IMR-90 (cell line): ENCODE measurements around the gene IGFBP5. TPM values are rescaled to one million over a fixed set of nuclear protein-coding genes. Genes with fewer than 3 reads are reported as not detected.

Experiments used
- ATAC-seq: fragments of 200-7000 bp; cut with Tn5 transposase; 2 replicates; pipeline ENCODE4 v1.9.1; 2020; ENCODE audit warnings: low read depth, mild to moderate bottlenecking, moderate library complexity
- BruUV-seq: library from RNA; stranded (reverse); fragments of 400-500 nt; replicated peaks from 2 replicates; lab custom pipeline; 2021; lab: Mats Ljungman, UMichigan
- CTCF ChIA-PET: fragments of 300-600 bp; formaldehyde crosslinking; extraction: SDS; loops from one replicate; lab custom pipeline; 2021; ENCODE audit warnings: antibody characterized with exemption; lab: Yijun Ruan, JAX
- POLR2A ChIA-PET: fragments of 300-600 bp; sonication (Branson Sonifier 250); formaldehyde crosslinking; loops from one replicate; lab custom pipeline; 2022; ENCODE audit warnings: antibody characterized with exemption; ENCODE audit not compliant: unreplicated experiment; lab: Charles Lee
- DNase-seq: peaks from one replicate; pipeline ENCODE4 v3.0.0; 2013
- H2AFZ ChIP-seq: replicated peaks from 2 replicates; pipeline ENCODE3; 2013; ENCODE audit warnings: low read length, mild to moderate bottlenecking; ENCODE audit not compliant: poor library complexity
- H2AK5ac ChIP-seq: 2 replicates; pipeline ENCODE4 v1.6.1; 2013; ENCODE audit warnings: low read depth, low read length, inconsistent platforms
- H2AK9ac ChIP-seq: replicated peaks from 2 replicates; pipeline ENCODE3; 2013; ENCODE audit warnings: mild to moderate bottlenecking, low read depth, low read length, moderate library complexity; ENCODE audit not compliant: poor library complexity
- H2BK120ac ChIP-seq: 2 replicates; pipeline ENCODE4 v1.6.1; 2013; ENCODE audit warnings: low read depth, low read length, inconsistent platforms
- H2BK15ac ChIP-seq: 3 replicates; pipeline ENCODE4 v1.6.1; 2013; ENCODE audit warnings: low read depth, low read length, inconsistent platforms
- H2BK20ac ChIP-seq: 2 replicates; pipeline ENCODE4 v1.6.1; 2013; ENCODE audit warnings: low read depth, mild to moderate bottlenecking, inconsistent platforms, low read length, moderate library complexity
- H2BK5ac ChIP-seq: 2 replicates; pipeline ENCODE4 v1.6.1; 2013; ENCODE audit warnings: mild to moderate bottlenecking, low read depth, low read length, inconsistent platforms; ENCODE audit not compliant: poor library complexity, severe bottlenecking
- H3K14ac ChIP-seq: replicated peaks from 2 replicates; pipeline ENCODE4 v1.6.1; 2013; ENCODE audit warnings: low read depth, low read length, inconsistent platforms
- H3K18ac ChIP-seq: 2 replicates; pipeline ENCODE4 v1.6.1; 2013; ENCODE audit warnings: low read depth, low read length, control low read depth
- H3K23ac ChIP-seq: 2 replicates; pipeline ENCODE4 v1.6.1; 2013; ENCODE audit warnings: low read depth, low read length, inconsistent platforms
- H3K27ac ChIP-seq: 2 replicates; pipeline ENCODE4 v1.5.1; 2013; ENCODE audit warnings: mild to moderate bottlenecking, control low read depth, low read length; ENCODE audit not compliant: insufficient read depth
- H3K27me3 ChIP-seq: 2 replicates; pipeline ENCODE4 v1.6.1; 2013; ENCODE audit warnings: low read length; ENCODE audit not compliant: control insufficient read depth, insufficient read depth
- H3K36me3 ChIP-seq: 2 replicates; pipeline ENCODE4 v1.6.1; 2013; ENCODE audit warnings: low read length, mixed read lengths; ENCODE audit not compliant: control insufficient read depth, insufficient read depth
- H3K4ac ChIP-seq: 2 replicates; pipeline ENCODE4 v1.6.1; 2013; ENCODE audit warnings: low read depth, low read length, inconsistent platforms
- H3K4me1 ChIP-seq: 2 replicates; pipeline ENCODE4 v1.6.1; 2013; ENCODE audit warnings: low read length, mixed read lengths; ENCODE audit not compliant: control insufficient read depth, insufficient read depth
- H3K4me2 ChIP-seq: 2 replicates; pipeline ENCODE4 v1.6.1; 2013; ENCODE audit warnings: low read depth, mild to moderate bottlenecking, control low read depth, low read length, moderate library complexity
- H3K4me3 ChIP-seq: 2 replicates; pipeline ENCODE4 v1.5.1; 2013; ENCODE audit warnings: low read depth, mild to moderate bottlenecking, control low read depth, low read length, moderate library complexity; ENCODE audit not compliant: insufficient read depth
- H3K56ac ChIP-seq: 2 replicates; pipeline ENCODE4 v1.6.1; 2013; ENCODE audit warnings: low read length, inconsistent platforms; ENCODE audit not compliant: insufficient read depth; ENCODE audit errors: extremely low read depth
- H3K79me1 ChIP-seq, 2 experiments: 2 replicates each; pipeline ENCODE4 v1.6.1; 2013; ENCODE audit warnings: low read length in 2 of 2, inconsistent platforms in 1 of 2, low read depth in 1 of 2
- H3K9ac ChIP-seq: 2 replicates; pipeline ENCODE4 v1.6.1; 2013; ENCODE audit warnings: low read depth, low read length, control low read depth
- H3K9me1 ChIP-seq: 2 replicates; pipeline ENCODE4 v1.6.1; 2013; ENCODE audit warnings: low read length, inconsistent platforms; ENCODE audit not compliant: insufficient read depth
- H3K9me3 ChIP-seq: 2 replicates; pipeline ENCODE4 v1.6.1; 2013; ENCODE audit warnings: low read length; ENCODE audit not compliant: control insufficient read depth, insufficient read depth
- H4K20me1 ChIP-seq: 2 replicates; pipeline ENCODE4 v1.6.1; 2013; ENCODE audit warnings: low read length, inconsistent platforms; ENCODE audit not compliant: insufficient read depth
- H4K5ac ChIP-seq: 2 replicates; pipeline ENCODE4 v1.6.1; 2013; ENCODE audit warnings: mild to moderate bottlenecking, low read depth, low read length, control low read depth
- H4K8ac ChIP-seq, 2 experiments: 2 replicates each; pipeline ENCODE4 v1.6.1; 2013; ENCODE audit warnings: low read depth in 2 of 2, low read length in 2 of 2, control low read depth in 1 of 2, inconsistent platforms in 1 of 2
- H4K91ac ChIP-seq: 2 replicates; pipeline ENCODE4 v1.6.1; 2013; ENCODE audit warnings: low read depth, low read length, inconsistent platforms; ENCODE audit not compliant: insufficient read depth
- BHLHE40 ChIP-seq: fragments of 150-350 bp; IDR thresholded peaks from 2 replicates; pipeline ENCODE4 v1.6.1; 2016; ENCODE audit warnings: mild to moderate bottlenecking, low read depth, low read length
- CEBPB ChIP-seq: IDR thresholded peaks from 2 replicates; pipeline ENCODE4 v1.6.1; 2012; ENCODE audit warnings: low read depth, low read length, improper control_type of control experiment
- CHD1 ChIP-seq: IDR thresholded peaks from 2 replicates; pipeline ENCODE4 v1.6.1; 2012; ENCODE audit warnings: low read depth, low read length, improper control_type of control experiment
- CTCF ChIP-seq: conservative IDR thresholded peaks from 2 replicates; pipeline ENCODE4 v1.5.1; 2012; ENCODE audit warnings: mild to moderate bottlenecking, low read depth, low read length, improper control_type of control experiment
- FOS ChIP-seq: fragments of 150-350 bp; IDR thresholded peaks from 2 replicates; pipeline ENCODE4 v1.6.1; 2016; ENCODE audit warnings: low read depth, low read length
- MAFK ChIP-seq: IDR thresholded peaks from 2 replicates; pipeline ENCODE4 v1.6.1; 2012; ENCODE audit warnings: low read depth, low read length, improper control_type of control experiment
- MAZ ChIP-seq: IDR thresholded peaks from 2 replicates; pipeline ENCODE4 v1.6.1; 2012; ENCODE audit warnings: low read depth, mild to moderate bottlenecking, low read length, improper control_type of control experiment, moderate library complexity, borderline replicate concordance
- MXI1 ChIP-seq: IDR thresholded peaks from 2 replicates; pipeline ENCODE4 v1.6.1; 2012; ENCODE audit warnings: low read depth, mild to moderate bottlenecking, low read length, moderate library complexity, borderline replicate concordance
- NFE2L2 ChIP-seq: fragments of 150-350 bp; IDR thresholded peaks from 2 replicates; pipeline ENCODE4 v1.6.1; 2016; ENCODE audit warnings: low read depth, mild to moderate bottlenecking, low read length
- POLR2A ChIP-seq: IDR thresholded peaks from 2 replicates; pipeline ENCODE4 v1.6.1; 2012; ENCODE audit warnings: mild to moderate bottlenecking, low read depth, low read length
- RAD21 ChIP-seq: IDR thresholded peaks from 2 replicates; pipeline ENCODE4 v1.6.1; 2012; ENCODE audit warnings: low read length, improper control_type of control experiment
- RCOR1 ChIP-seq: IDR thresholded peaks from 2 replicates; pipeline ENCODE4 v1.6.1; 2012; ENCODE audit warnings: mild to moderate bottlenecking, low read length, improper control_type of control experiment; ENCODE audit not compliant: insufficient replicate concordance
- RFX5 ChIP-seq: IDR thresholded peaks from 2 replicates; pipeline ENCODE4 v1.8.0; 2012; ENCODE audit warnings: low read depth, mild to moderate bottlenecking, low read length, moderate library complexity
- SMC3 ChIP-seq: fragments of 150-350 bp; IDR thresholded peaks from 2 replicates; pipeline ENCODE4 v1.6.1; 2016; ENCODE audit warnings: low read depth, mild to moderate bottlenecking, antibody characterized with exemption, low read length, moderate library complexity
- USF2 ChIP-seq: fragments of 150-350 bp; IDR thresholded peaks from 2 replicates; pipeline ENCODE4 v1.6.1; 2017; ENCODE audit warnings: mild to moderate bottlenecking, antibody characterized with exemption, low read length, low read depth
- WGBS, 2 experiments: methylation state at CpG; one replicate each; pipeline versions ENCODE4 v1.1.5 to v1.1.7; 2013; ENCODE audit warnings: missing lambda C conversion rate in 2 of 2; ENCODE audit not compliant: insufficient read length in 1 of 2; ENCODE audit errors: extremely low coverage in 2 of 2; 5-methylcytosine and 5-hydroxymethylcytosine counted together
- dilution Hi-C: fragments of 300-500 bp; cut with HindIII; formaldehyde crosslinking; loops from one replicate; pipeline ENCODE4 v1.14.3; 2018; ENCODE audit warnings: low sequenced_read_pairs; ENCODE audit not compliant: unreplicated experiment
- in situ Hi-C: fragments of 300-500 bp; cut with MboI; formaldehyde crosslinking; loops from 3 replicates; pipeline ENCODE4 v1.14.3; 2019; ENCODE audit warnings: low sequenced_read_pairs, inconsistent platforms, mixed read lengths
- intact Hi-C: fragments of 100-400 bp; cut with micrococcal nuclease; formaldehyde crosslinking; loops from 2 replicates; pipeline ENCODE4 v1.10.0; 2022
- polyA plus RNA-seq, 3 experiments: library from polyadenylated mRNA; depleted of rRNA; stranded (reverse); fragments of >200 nt; gene quantifications; 2 replicates each; pipeline ENCODE4 v1.2.3, GENCODE V29; 2012; ENCODE audit warnings: low replicate concordance in 1 of 3
- total RNA-seq: library from RNA; depleted of rRNA; stranded (reverse); fragments of >200 nt; gene quantifications from 2 replicates; pipeline ENCODE4 v1.2.3, GENCODE V29; 2012
- TF ChIP-seq, protein P1 (sequence below): fragments of 150-350 bp; IDR thresholded peaks from 2 replicates; pipeline ENCODE4 v1.6.1; 2016; ENCODE audit warnings: low read depth, mild to moderate bottlenecking, low read length, moderate library complexity, borderline replicate concordance

The IGFBP5 gene
- total and polyA plus RNA-seq, 2 of the 4 experiments (the other 2 are of a cell fraction): 392 to 1,339 TPM

GRCh38 chr2:216678098-216678465 lies 17.3 kb downstream of the IGFBP5 start:
- H2BK20ac ChIP-seq: no peak overlapping the region
- H2AK5ac ChIP-seq: no peak overlapping the region
- no peak overlapping the region for H3K4me3 ChIP-seq
- peaks cover 18% of the 10 kb centered on the region; the same call in 1 of the 2 replicates for H3K9me1 ChIP-seq
- H2BK15ac ChIP-seq: no peak overlapping the region
- peaks cover 99% of the 10 kb centered on the region for H4K20me1 ChIP-seq
- H3K4me2 ChIP-seq: no peak overlapping the region
- DNase-seq (no peak), ATAC-seq (no peak)
- no peak overlapping the region for H4K91ac ChIP-seq
- no peak overlapping the region for H2AFZ ChIP-seq
- H3K9ac ChIP-seq: no peak overlapping the region
- no peaks in the 10 kb centered on the region for H3K4me1 ChIP-seq
- H3K4ac ChIP-seq: no peak overlapping the region
- ChIA-PET CTCF (no interaction called here), POLR2A (no interaction called here)
- no peak overlapping the region for H3K56ac ChIP-seq
- peaks cover 91% of the 10 kb centered on the region for H3K36me3 ChIP-seq
- intact Hi-C loops (no loop called here), dilution Hi-C loops (loop anchor here (25.0 kb wide), 2 partner anchors 484 to 834 kb away; no protein-coding TSS in a partner anchor), in situ Hi-C loops (no loop called here)
- H3K27me3 ChIP-seq: no peaks in the 10 kb centered on the region
- H3K27ac ChIP-seq: no peak overlapping the region
- peak overlapping the region; percentile 2 to 44; a peak in 1 of 4 replicates for H4K8ac ChIP-seq
- H2BK5ac ChIP-seq: no peak overlapping the region
- TF ChIP-seq MAFK (no peak), RFX5 (no peak), CEBPB (no peak), RAD21 (no peak), MAZ (no peak), BHLHE40 (no peak), CHD1 (no peak), MXI1 (no peak), NFE2L2 (no peak), FOS (no peak), POLR2A (no peak; the same call in 1 of the 2 replicates), USF2 (no peak), SMC3 (no peak), CTCF (no peak), RCOR1 (no peak)
- TF ChIP-seq, protein P1, sequence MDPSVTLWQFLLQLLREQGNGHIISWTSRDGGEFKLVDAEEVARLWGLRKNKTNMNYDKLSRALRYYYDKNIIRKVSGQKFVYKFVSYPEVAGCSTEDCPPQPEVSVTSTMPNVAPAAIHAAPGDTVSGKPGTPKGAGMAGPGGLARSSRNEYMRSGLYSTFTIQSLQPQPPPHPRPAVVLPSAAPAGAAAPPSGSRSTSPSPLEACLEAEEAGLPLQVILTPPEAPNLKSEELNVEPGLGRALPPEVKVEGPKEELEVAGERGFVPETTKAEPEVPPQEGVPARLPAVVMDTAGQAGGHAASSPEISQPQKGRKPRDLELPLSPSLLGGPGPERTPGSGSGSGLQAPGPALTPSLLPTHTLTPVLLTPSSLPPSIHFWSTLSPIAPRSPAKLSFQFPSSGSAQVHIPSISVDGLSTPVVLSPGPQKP: no peak
- H2BK120ac ChIP-seq: no peak overlapping the region
- H2AK9ac ChIP-seq: peak overlapping the region; percentile 49
- peaks cover 0 to 64% of the 10 kb centered on the region in 2 experiments; a peak in 2 of 4 replicates for H3K79me1 ChIP-seq
- H3K18ac ChIP-seq: no peak overlapping the region
- BruUV-seq: no TSS peak
- no peaks in the 10 kb centered on the region for H3K9me3 ChIP-seq
- H3K14ac ChIP-seq: no peak overlapping the region
- WGBS, 2 experiments: 93% methylated on average over 5 of the region's 12 CpGs; no CpG with 5 or more reads in 1 of the 2 experiments
- peak overlapping the region; percentile 6; the same call in 1 of the 2 replicates for H4K5ac ChIP-seq
- H3K23ac ChIP-seq: no peak overlapping the region
